Vagina (tissue), 2 donors: ENCODE results near the gene GPR176. TPM values are rescaled to one million over a fixed set of nuclear protein-coding genes. Genes with fewer than 3 reads are reported as not detected.

Source experiments
- DNase-seq, 2 donors: peaks; one replicate each; pipeline ENCODE4 v3.0.0-alpha.2; 2017; ENCODE audit errors: extremely low spot score in 2 of 2
- H3K27ac ChIP-seq: fragments of 200-600 bp; sonication (generic); one replicate; pipeline ENCODE4 v1.5.1; 2019
- H3K27me3 ChIP-seq: fragments of 200-600 bp; sonication (generic); one replicate; pipeline ENCODE4 v1.5.1; 2019
- H3K36me3 ChIP-seq, 2 donors: fragments of 200-600 bp; sonication (generic); one replicate each; pipeline ENCODE4 v1.5.1; 2017 to 2019
- H3K4me1 ChIP-seq: fragments of 200-600 bp; sonication (generic); one replicate; pipeline ENCODE4 v1.5.1; 2019
- H3K4me3 ChIP-seq, 2 donors: fragments of 200-600 bp; sonication (generic); 1 replicate in 1 of 2; 2 replicates in 1 of 2; pipeline ENCODE4 v1.5.1; 2016 to 2019
- H3K9me3 ChIP-seq: fragments of 200-600 bp; sonication (generic); one replicate; pipeline ENCODE4 v1.5.1; 2019
- POLR2A ChIP-seq, 2 donors: fragments of 450-650 bp; IDR thresholded peaks; one replicate each; pipeline ENCODE4 v1.6.1; 2017; ENCODE audit warnings: antibody characterized with exemption in 2 of 2, mild to moderate bottlenecking in 2 of 2, moderate library complexity in 2 of 2
- POLR2AphosphoS5 ChIP-seq, 2 donors: sonication (generic); formaldehyde crosslinking; IDR thresholded peaks; one replicate each; pipeline ENCODE4 v1.9.0; 2017; ENCODE audit warnings: antibody characterized with exemption in 2 of 2, mild to moderate bottlenecking in 2 of 2, low read depth in 1 of 2; ENCODE audit not compliant: insufficient read depth in 1 of 2
- intact Hi-C: fragments of 100-400 bp; cut with DNase I; formaldehyde crosslinking; loops from one replicate; pipeline ENCODE4 v1.15.1; 2023
- total RNA-seq: library from RNA; depleted of rRNA; stranded (reverse); fragments of >200 nt; gene quantifications from one replicate; pipeline ENCODE4 v1.2.3, GENCODE V29; 2016
- TF ChIP-seq, protein P1 (sequence below), 3 experiments: fragments of 450-650 bp in 2 of 3; fragments of 200-600 bp in 1 of 3; sonication (generic) in 1 of 3; IDR thresholded peaks; one replicate each; pipeline ENCODE4 v1.5.1; 2017 to 2019; ENCODE audit warnings: antibody characterized with exemption in 3 of 3, mild to moderate bottlenecking in 2 of 3, moderate library complexity in 2 of 3

The GPR176 gene
- total RNA-seq, 1 donor from 2014 or later, result 5.4 TPM

DNA sequence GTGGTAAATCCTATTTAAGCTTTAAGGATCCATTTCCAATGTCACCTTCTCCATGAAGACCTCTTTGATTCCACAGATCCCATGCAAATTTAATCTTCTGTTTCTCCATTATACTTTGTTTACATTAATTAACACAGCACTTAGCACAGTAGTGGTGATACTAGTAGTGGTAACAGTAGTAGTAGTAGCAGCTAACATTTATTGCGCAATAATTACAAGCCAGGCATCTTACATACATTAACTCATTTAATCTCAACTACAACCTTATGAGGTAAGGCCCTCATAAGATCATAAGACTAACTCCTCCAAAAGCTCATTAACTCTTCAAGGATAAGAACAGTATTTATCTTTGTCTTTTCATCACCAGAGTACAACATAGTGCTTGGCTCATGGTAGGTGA is 82.6 kb downstream of the GPR176 start:
- Histone ChIP-seq H3K9me3 (no peaks in the 10 kb centered on the region), H3K27ac (no peak overlapping the region), H3K27me3 (no peaks in the 10 kb centered on the region), H3K36me3 (no peaks in the 10 kb centered on the region), H3K4me1 (no peaks in the 10 kb centered on the region), H3K4me3 (no peak overlapping the region)
- no peak for DNase-seq
- TF ChIP-seq POLR2AphosphoS5 (IDR thresholded peaks at IDR 0.05; ENCODE audit: insufficient read depth in 1 of 2, low read depth in 1 of 2) (no peak), POLR2A (IDR thresholded peaks at IDR 0.05) (no peak)
- TF ChIP-seq, protein P1, sequence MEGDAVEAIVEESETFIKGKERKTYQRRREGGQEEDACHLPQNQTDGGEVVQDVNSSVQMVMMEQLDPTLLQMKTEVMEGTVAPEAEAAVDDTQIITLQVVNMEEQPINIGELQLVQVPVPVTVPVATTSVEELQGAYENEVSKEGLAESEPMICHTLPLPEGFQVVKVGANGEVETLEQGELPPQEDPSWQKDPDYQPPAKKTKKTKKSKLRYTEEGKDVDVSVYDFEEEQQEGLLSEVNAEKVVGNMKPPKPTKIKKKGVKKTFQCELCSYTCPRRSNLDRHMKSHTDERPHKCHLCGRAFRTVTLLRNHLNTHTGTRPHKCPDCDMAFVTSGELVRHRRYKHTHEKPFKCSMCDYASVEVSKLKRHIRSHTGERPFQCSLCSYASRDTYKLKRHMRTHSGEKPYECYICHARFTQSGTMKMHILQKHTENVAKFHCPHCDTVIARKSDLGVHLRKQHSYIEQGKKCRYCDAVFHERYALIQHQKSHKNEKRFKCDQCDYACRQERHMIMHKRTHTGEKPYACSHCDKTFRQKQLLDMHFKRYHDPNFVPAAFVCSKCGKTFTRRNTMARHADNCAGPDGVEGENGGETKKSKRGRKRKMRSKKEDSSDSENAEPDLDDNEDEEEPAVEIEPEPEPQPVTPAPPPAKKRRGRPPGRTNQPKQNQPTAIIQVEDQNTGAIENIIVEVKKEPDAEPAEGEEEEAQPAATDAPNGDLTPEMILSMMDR (IDR thresholded peaks at IDR 0.05), result no peak
- intact Hi-C loops, result no loop called here

DNA sequence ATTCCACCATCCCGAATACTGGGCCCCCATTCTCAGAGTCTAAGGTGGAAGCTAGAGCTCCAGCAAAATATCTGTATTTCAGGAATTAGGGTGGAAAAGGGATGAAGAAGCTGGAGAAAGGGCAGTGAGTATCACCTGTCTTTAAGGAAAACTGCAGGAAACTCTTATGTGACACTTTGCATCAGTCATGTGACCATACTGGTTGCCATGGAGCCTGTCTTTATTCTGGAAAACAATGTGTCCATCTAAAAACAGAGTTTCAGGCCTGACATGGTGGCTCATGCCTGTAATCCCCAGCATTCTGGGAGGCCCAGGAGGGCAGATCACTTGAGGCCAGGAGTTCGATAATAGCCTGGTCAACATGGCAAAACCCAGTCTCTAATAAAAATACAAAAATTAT is 84.5 kb downstream of the GPR176 start:
- no peak for DNase-seq
- TF ChIP-seq POLR2AphosphoS5 (IDR thresholded peaks at IDR 0.05; ENCODE audit: insufficient read depth in 1 of 2, low read depth in 1 of 2) (no peak), POLR2A (IDR thresholded peaks at IDR 0.05) (no peak)
- TF ChIP-seq, protein P1 (IDR thresholded peaks at IDR 0.05), result no peak
- Histone ChIP-seq H3K4me1 (no peaks in the 10 kb centered on the region), H3K9me3 (no peaks in the 10 kb centered on the region), H3K4me3 (no peak overlapping the region), H3K27me3 (no peaks in the 10 kb centered on the region), H3K36me3 (no peaks in the 10 kb centered on the region), H3K27ac (no peak overlapping the region)
- intact Hi-C loops, result no loop called here

DNA sequence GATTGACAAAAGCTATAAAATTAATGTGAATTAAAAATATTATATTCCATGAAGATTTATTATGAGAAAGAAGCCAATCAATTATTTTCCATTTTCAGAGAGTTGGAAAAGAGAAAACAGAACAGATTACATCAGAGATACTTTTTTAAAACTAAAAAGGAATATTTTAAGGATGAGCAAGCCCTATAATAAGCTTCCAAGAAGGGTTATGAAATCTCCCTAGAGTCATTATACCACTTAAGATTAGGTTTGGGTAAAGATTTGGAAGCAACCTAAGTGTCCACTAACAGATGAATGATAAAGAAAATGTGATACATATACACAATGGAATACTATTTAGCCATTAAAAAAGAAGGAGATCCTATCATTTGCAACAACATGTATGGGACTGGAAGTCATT is 85.8 kb downstream of the GPR176 start:
- H3K4me3 ChIP-seq, result no peak overlapping the region
- no peak for TF ChIP-seq POLR2A (IDR thresholded peaks at IDR 0.05)
- TF ChIP-seq, protein P1 (IDR thresholded peaks at IDR 0.05), result no peak
- no peak for TF ChIP-seq POLR2AphosphoS5 (IDR thresholded peaks at IDR 0.05; ENCODE audit: insufficient read depth in 1 of 2, low read depth in 1 of 2)
- H3K27ac ChIP-seq, result no peak overlapping the region
- no peaks in the 10 kb centered on the region for H3K27me3 ChIP-seq
- no peaks in the 10 kb centered on the region for H3K4me1 ChIP-seq
- intact Hi-C loops, result no loop called here
- no peaks in the 10 kb centered on the region for H3K36me3 ChIP-seq
- no peaks in the 10 kb centered on the region for H3K9me3 ChIP-seq
- DNase-seq, result no peak

DNA sequence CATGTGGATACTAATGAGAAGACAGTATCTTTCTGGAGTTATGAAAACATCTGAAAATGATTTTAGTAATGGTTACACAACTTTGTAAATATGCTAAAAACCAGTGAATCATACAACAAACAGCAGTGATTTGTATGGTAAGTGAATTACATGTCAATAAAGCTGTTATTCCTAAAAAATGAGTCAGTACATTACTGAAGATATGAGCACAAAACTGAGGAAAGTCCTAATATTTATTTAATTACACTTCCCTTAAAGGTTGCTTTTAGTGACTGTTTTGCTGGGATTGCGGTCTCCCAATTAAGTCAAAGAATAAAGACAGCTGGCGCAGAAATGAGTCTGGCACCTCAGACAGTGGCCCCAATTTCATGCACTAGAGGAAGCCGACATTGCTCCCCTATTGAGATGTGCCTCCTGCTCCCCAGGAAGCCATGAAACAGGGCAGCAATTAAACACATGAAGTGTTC is 86.5 kb downstream of the GPR176 start:
- peak overlapping the region; percentile 5 for H3K27ac ChIP-seq
- DNase-seq, result no peak

DNA sequence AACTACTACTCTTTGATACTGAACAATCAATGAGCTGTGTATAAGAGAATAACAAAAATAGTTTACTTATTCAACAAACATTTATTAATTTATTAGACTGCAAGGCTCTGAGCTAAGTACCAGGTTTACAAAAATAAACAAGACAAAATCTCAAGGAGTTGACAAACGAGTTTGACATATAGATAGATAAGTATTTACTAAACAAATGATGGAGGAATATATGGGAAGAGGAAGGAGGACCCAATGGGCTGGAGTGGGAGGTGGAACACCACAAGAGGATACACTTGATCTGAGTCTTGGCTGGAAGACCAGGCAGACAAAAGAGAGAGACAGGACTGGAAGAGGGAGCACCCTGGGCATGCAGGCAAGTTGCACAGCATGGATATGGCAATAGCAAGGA is 89.9 kb downstream of the GPR176 start:
- Histone ChIP-seq H3K27ac (no peak overlapping the region), H3K27me3 (no peaks in the 10 kb centered on the region), H3K4me1 (no peaks in the 10 kb centered on the region), H3K4me3 (no peak overlapping the region), H3K36me3 (no peaks in the 10 kb centered on the region), H3K9me3 (no peaks in the 10 kb centered on the region)
- no peak for TF ChIP-seq POLR2A (IDR thresholded peaks at IDR 0.05)
- no peak for TF ChIP-seq POLR2AphosphoS5 (IDR thresholded peaks at IDR 0.05; ENCODE audit: insufficient read depth in 1 of 2, low read depth in 1 of 2)
- DNase-seq, result no peak
- intact Hi-C loops, result no loop called here

More for the DNA sequence above, 86.5 kb downstream of the GPR176 start:
- TF ChIP-seq POLR2A (IDR thresholded peaks at IDR 0.05), result no peak
- no peak for TF ChIP-seq POLR2AphosphoS5 (IDR thresholded peaks at IDR 0.05; ENCODE audit: insufficient read depth in 1 of 2, low read depth in 1 of 2)
- TF ChIP-seq, protein P1 (IDR thresholded peaks at IDR 0.05), result no peak
- H3K27me3 ChIP-seq, result no peaks in the 10 kb centered on the region
- H3K9me3 ChIP-seq, result no peaks in the 10 kb centered on the region
- intact Hi-C loops, result no loop called here
- no peaks in the 10 kb centered on the region for H3K36me3 ChIP-seq
- H3K4me1 ChIP-seq, result no peaks in the 10 kb centered on the region
- no peak overlapping the region for H3K4me3 ChIP-seq
